Upper lobe of left lung (tissue), 6 donors: ENCODE measurements around the gene CCDC120. TPM values are rescaled to one million over a fixed set of nuclear protein-coding genes. Genes with fewer than 3 reads are reported as not detected.

ENCODE experiments used
- ATAC-seq, 2 donors: fragments of 200-7000 bp; cut with Tn5 transposase; one replicate each; pipeline ENCODE4 v1.9.1; 2022; ENCODE audit warnings: mild to moderate bottlenecking in 2 of 2, moderate library complexity in 2 of 2; ENCODE audit not compliant: low FRiP score in 2 of 2
- DNase-seq, 2 donors: peaks; one replicate each; pipeline ENCODE4 v3.0.0-alpha.2; 2019 to 2020
- H3K27ac ChIP-seq, 4 donors: fragments of 200-600 bp; sonication (generic); one replicate each; pipeline ENCODE4 v1.5.1; 2016 to 2019
- H3K27me3 ChIP-seq, 4 donors: fragments of 200-600 bp; sonication (generic); one replicate each; pipeline ENCODE4 v1.5.1; 2017 to 2019
- H3K36me3 ChIP-seq, 4 donors: fragments of 200-600 bp; sonication (generic); one replicate each; pipeline ENCODE4 v1.5.1; 2016 to 2019
- H3K4me1 ChIP-seq, 4 donors: fragments of 200-600 bp; sonication (generic); one replicate each; pipeline ENCODE4 v1.5.1; 2018 to 2019
- H3K4me3 ChIP-seq, 4 donors: fragments of 200-600 bp; sonication (generic); one replicate each; pipeline ENCODE4 v1.5.1; 2017 to 2019; ENCODE audit warnings: mild to moderate bottlenecking in 2 of 4, moderate library complexity in 1 of 4
- H3K9me3 ChIP-seq, 4 donors: fragments of 200-600 bp; sonication (generic); one replicate each; pipeline ENCODE4 v1.5.1; 2018 to 2019
- EP300 ChIP-seq, 4 donors: sonication (generic); formaldehyde crosslinking; IDR thresholded peaks; one replicate each; pipeline ENCODE4 v1.5.1; 2017; ENCODE audit warnings: antibody characterized with exemption in 4 of 4, control low read depth in 2 of 4
- POLR2A ChIP-seq, 4 donors: fragments of 450-650 bp; IDR thresholded peaks; one replicate each; pipeline ENCODE4 v1.5.1; 2016 to 2017; ENCODE audit warnings: antibody characterized with exemption in 4 of 4, mild to moderate bottlenecking in 2 of 4
- POLR2AphosphoS5 ChIP-seq, 2 donors: sonication (generic); formaldehyde crosslinking; IDR thresholded peaks; one replicate each; pipeline ENCODE4 v1.5.1; 2017; ENCODE audit warnings: antibody characterized with exemption in 2 of 2
- WGBS, 2 donors: methylation state at CpG; one replicate each; pipeline ENCODE4 v1.1.5; 2017 to 2018; 5-methylcytosine and 5-hydroxymethylcytosine counted together
- total RNA-seq, 6 donors: library from RNA; depleted of rRNA in 4 of 6; stranded (reverse); fragments of >200 nt in 4 of 6; gene quantifications; one replicate each; pipeline versions ENCODE4 v1.1.0 to v1.2.1, GENCODE V29; 2016 to 2021
- TF ChIP-seq, protein P1 (sequence below), 6 experiments: fragments of 450-650 bp in 4 of 6; fragments of 200-600 bp in 2 of 6; sonication (generic) in 2 of 6; IDR thresholded peaks; one replicate each; pipeline ENCODE4 v1.5.1; 2016 to 2019; ENCODE audit warnings: antibody characterized with exemption in 6 of 6
- donor health status: DM: no; HTN: no; CAD: no; lungs with moderate emphysema.
- donor health status: DM: no; HTN: yes; CAD: no; lungs with severe emphysema.

Gene CCDC120
- total RNA-seq, 6 donors from 2014 or later: 6.0 to 13.5 (median 9.9) TPM

DNA sequence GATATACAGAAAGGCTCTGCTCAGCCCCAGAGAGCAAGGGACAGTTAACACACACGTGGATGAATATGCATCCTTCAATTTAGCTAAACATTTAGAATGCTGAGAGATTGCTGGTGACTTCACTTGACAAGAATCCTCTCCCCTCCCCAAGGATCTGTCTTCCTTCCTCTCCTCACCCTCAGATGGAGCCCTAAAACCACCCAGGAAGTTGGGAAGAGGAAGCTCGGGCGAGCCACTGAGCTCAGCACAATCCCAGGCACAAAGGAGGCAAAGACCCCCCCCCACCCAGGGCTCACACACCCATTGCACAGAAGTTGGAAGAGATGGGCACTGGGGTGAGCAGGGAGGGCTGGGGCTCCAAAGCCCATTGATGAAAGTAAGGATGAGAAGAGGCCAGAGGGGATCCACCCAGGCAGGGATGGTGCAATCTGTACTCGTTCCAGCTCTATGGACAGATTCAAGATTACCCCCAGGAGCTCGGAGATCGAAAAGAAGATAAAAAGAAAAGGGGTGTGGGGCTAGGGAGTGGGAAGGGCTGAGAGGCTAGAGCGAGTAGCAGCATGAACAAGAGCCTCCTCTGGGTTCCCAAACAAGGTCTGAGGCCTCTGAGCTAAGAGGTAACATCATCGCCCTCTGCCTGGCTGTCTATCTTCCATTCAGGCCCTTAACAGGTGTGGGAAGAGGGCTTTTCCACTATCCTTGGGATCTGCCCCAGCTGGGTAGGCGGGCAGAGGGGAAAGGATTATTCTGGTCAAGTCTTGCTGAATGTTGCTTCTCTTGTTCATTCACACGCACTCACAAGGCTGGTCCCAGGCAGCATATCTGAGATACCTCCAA lies 16.8 kb upstream of the CCDC120 start:
- peak overlapping the region; percentile 96 to 99 (median 98) for H3K27ac ChIP-seq
- no peaks in the 10 kb centered on the region for H3K27me3 ChIP-seq
- DNase-seq (peak in 1 of 2 donors; percentile 33), ATAC-seq (peak in 1 of 2 donors; percentile 0)
- peaks cover 3 to 24% (median 17%) of the 10 kb centered on the region in 4 donors for H3K36me3 ChIP-seq
- TF ChIP-seq, protein P1, sequence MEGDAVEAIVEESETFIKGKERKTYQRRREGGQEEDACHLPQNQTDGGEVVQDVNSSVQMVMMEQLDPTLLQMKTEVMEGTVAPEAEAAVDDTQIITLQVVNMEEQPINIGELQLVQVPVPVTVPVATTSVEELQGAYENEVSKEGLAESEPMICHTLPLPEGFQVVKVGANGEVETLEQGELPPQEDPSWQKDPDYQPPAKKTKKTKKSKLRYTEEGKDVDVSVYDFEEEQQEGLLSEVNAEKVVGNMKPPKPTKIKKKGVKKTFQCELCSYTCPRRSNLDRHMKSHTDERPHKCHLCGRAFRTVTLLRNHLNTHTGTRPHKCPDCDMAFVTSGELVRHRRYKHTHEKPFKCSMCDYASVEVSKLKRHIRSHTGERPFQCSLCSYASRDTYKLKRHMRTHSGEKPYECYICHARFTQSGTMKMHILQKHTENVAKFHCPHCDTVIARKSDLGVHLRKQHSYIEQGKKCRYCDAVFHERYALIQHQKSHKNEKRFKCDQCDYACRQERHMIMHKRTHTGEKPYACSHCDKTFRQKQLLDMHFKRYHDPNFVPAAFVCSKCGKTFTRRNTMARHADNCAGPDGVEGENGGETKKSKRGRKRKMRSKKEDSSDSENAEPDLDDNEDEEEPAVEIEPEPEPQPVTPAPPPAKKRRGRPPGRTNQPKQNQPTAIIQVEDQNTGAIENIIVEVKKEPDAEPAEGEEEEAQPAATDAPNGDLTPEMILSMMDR (IDR thresholded peaks at IDR 0.05): no peak
- TF ChIP-seq POLR2AphosphoS5 (IDR thresholded peaks at IDR 0.05): no peak
- TF ChIP-seq EP300 (IDR thresholded peaks at IDR 0.05): no peak
- no peak for TF ChIP-seq POLR2A (IDR thresholded peaks at IDR 0.05)
- H3K4me3 ChIP-seq: peak overlapping the region; percentile 30 to 78 (median 68)
- peaks cover 0 to 5% (median 0%) of the 10 kb centered on the region in 4 donors for H3K9me3 ChIP-seq
- 9 to 33% methylated on average over 8 to 10 of the region's 10 CpGs for WGBS, 2 donors
- H3K4me1 ChIP-seq: peaks cover 11 to 24% (median 16%) of the 10 kb centered on the region in 4 donors

DNA sequence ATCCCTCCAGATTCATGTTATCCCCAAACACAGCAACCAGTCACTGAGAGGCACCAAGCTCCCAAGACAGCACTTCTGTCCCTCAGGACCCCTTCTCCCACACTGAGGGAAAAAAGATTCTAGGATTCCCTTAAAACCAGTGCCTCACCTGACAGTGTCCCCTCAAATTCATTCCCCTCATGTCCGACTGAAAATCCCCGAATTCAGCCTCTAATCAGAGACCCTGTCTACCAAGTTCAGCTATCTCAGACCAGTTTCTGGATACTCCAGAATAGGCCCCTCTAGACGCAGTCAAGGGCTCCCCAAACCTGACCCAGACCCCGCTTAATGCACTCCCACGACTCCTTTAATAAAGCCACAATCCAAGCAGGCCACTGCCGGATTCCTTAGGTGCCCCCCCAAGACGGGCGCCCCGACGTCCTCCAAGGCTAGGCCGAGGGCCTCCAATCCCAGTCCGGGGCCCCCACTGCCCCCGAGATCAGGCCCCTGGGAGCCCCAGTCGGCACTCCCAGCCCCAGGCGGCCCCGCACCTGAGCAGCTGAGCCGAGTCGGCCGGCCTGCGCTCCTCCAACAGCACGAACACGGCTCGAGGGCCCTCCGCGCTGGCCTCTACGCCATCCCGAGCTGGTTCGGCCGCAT lies 16.1 kb upstream of the CCDC120 start:
- TF ChIP-seq POLR2A (IDR thresholded peaks at IDR 0.05): no peak
- TF ChIP-seq EP300 (IDR thresholded peaks at IDR 0.05): no peak
- no peak for TF ChIP-seq POLR2AphosphoS5 (IDR thresholded peaks at IDR 0.05)
- TF ChIP-seq, protein P1 (IDR thresholded peaks at IDR 0.05): no peak
- no peak for DNase-seq
- Histone ChIP-seq H3K27ac (peak overlapping the region; percentile 96 to 99 (median 98)), H3K27me3 (no peaks in the 10 kb centered on the region), H3K9me3 (peaks cover 0 to 5% (median 0%) of the 10 kb centered on the region in 4 donors), H3K36me3 (peaks cover 3 to 17% (median 11%) of the 10 kb centered on the region in 4 donors), H3K4me1 (peaks cover 11 to 24% (median 16%) of the 10 kb centered on the region in 4 donors), H3K4me3 (peak overlapping the region; percentile 17 to 78 (median 68))
- WGBS, 2 donors: 22% methylated on average over 12 of the region's 29 CpGs; no CpG with 5 or more reads in 1 of the 2 donors
- peak in 1 of 2 donors; percentile 2 for ATAC-seq

DNA sequence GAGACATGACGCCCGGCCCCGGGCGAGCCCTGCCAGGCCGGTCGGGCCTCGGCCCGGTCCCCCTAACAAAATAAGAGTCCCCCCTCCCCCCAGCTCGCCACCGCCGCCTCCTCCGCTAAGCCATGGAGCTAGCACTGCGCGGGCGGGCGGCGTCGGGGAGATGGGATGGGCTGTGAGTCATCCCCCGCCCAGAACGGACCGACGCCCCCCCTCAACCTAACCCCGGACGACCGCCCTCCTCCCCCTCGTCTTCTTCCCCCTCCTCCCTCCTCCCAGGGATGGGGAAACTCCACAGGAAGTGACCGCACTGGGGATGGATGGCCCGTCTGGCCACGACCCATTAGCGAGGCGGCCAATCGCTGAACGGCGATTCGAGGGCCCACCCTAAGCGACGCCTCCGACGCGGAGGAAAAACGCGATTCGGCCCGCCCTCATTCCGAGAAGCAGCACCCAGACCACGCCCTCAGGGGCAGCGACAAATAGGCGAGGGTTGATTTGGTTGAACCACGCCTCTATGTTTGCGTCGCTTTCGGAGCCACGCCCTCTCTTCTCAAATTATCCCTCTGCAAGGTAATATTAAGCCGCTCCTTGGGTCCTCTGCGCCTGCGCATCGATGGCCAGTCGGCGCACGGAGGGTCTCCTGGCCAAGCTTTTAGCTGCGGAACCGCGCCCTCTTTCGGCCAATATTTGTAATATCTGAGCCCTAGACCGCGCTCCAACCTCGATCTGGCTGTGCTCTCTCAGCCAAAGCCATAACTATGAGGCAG lies 15.4 kb upstream of the CCDC120 start, which contains the start of gene TFE3:
Gene TFE3, minus strand, starts transcription at position 138 of the 767 bp plus-strand sequence. Its CDS starts 131 bp downstream, at position 7.
- peak within 1 kb of the TSS; percentile 96 to 99 (median 98) for H3K27ac ChIP-seq
- 0 to 46% methylated on average over 7 to 46 of the region's 67 CpGs for WGBS, 2 donors
- ATAC-seq: peak; percentile 94 to 96
- TF ChIP-seq, protein P1 (IDR thresholded peaks at IDR 0.05): peak; percentile 38 to 81 (median 62)
- TF ChIP-seq POLR2AphosphoS5 (IDR thresholded peaks at IDR 0.05): peak; percentile 63 to 86
- TF ChIP-seq POLR2A (IDR thresholded peaks at IDR 0.05): peak in 3 of 4 donors; percentile 44 to 77 (median 65)
- TF ChIP-seq EP300 (IDR thresholded peaks at IDR 0.05): peak in 1 of 4 donors; percentile 56
- peak; percentile 95 to 98 for DNase-seq
- peaks cover 0 to 10% (median 5%) of the 10 kb centered on the region in 4 donors for H3K36me3 ChIP-seq
- H3K9me3 ChIP-seq: peaks cover 0 to 5% (median 0%) of the 10 kb centered on the region in 4 donors
- peaks cover 11 to 24% (median 16%) of the 10 kb centered on the region in 4 donors for H3K4me1 ChIP-seq
- peak within 1 kb of the TSS; percentile 17 to 78 (median 68) for H3K4me3 ChIP-seq
- H3K27me3 ChIP-seq: no peaks in the 10 kb centered on the region

DNA sequence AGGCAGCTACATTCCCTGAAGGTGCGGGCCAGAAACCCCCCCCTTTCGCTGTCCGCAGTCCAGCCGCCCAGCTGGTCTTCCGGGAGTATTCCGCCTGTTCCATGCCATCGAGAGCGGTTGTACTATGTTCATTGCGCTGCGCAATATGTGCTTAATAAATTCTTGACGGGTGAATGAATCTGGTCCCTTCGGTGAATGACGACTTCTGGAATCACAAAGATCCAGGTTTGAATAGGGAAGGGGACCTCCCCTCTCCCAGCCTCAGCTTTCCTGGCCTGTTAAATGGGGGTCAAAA lies 14.9 kb upstream of the CCDC120 start:
- peak overlapping the region; percentile 62 to 83 (median 76) for H3K27ac ChIP-seq

More for the DNA sequence above, 14.9 kb upstream of the CCDC120 start:
- no peak for TF ChIP-seq POLR2A (IDR thresholded peaks at IDR 0.05)
- no peak for TF ChIP-seq EP300 (IDR thresholded peaks at IDR 0.05)
- TF ChIP-seq, protein P1 (IDR thresholded peaks at IDR 0.05): peak in 2 of 6 experiments; percentile 2
- TF ChIP-seq POLR2AphosphoS5 (IDR thresholded peaks at IDR 0.05): no peak
- no peak for ATAC-seq
- peaks cover 11 to 20% (median 15%) of the 10 kb centered on the region in 4 donors for H3K4me1 ChIP-seq
- peaks cover 0 to 5% (median 0%) of the 10 kb centered on the region in 4 donors for H3K9me3 ChIP-seq
- no peaks in the 10 kb centered on the region for H3K27me3 ChIP-seq
- no peak for DNase-seq
- 0 to 38% methylated on average over 2 to 13 of the region's 13 CpGs for WGBS, 2 donors
- peaks cover 0 to 5% (median 2%) of the 10 kb centered on the region in 4 donors for H3K36me3 ChIP-seq
- H3K4me3 ChIP-seq: peak overlapping the region in 3 of 4 donors; percentile 4 to 29 (median 25)
